ENCODE results near the gene PTK7.

The PTK7 gene

GRCh38 chr6:43061861-43062260 lies 14.3 kb upstream of the PTK7 start:
- Histone ChIP-seq H3K36me3 (peaks cover 27% of the 10 kb centered on the region), H3K4me3 (ENCODE audit: low read depth in 1 of 2, low read length in 1 of 2) (no peak overlapping the region), H3K27me3 (no peaks in the 10 kb centered on the region), H3K27ac (no peak overlapping the region), H3K9me3 (no peaks in the 10 kb centered on the region), H3K4me1 (ENCODE audit: control insufficient read depth in 1 of 2, insufficient read depth in 1 of 2, low read depth in 1 of 2, low read length in 1 of 2) (peaks cover 17 to 19% of the 10 kb centered on the region in 2 experiments)
- no peak for TF ChIP-seq CTCF (IDR thresholded peaks at IDR 0.05)

- no peak for TF ChIP-seq CTCF (IDR thresholded peaks at IDR 0.05)
- H3K4me3 ChIP-seq (ENCODE audit: low read depth in 1 of 2, low read length in 1 of 2) = no peak overlapping the region
Measured at GRCh38 chr6:43062818-43063217, 13.3 kb upstream of the PTK7 start.

GRCh38 chr6:43070028-43070632 lies 6.0 kb upstream of the PTK7 start:
- TF ChIP-seq CTCF (IDR thresholded peaks at IDR 0.05) = no peak
- H3K27ac ChIP-seq = no peak overlapping the region
- H3K27me3 ChIP-seq = peaks cover 5% of the 10 kb centered on the region
- H3K9me3 ChIP-seq = no peaks in the 10 kb centered on the region
- no peaks in the 10 kb centered on the region for H3K4me1 ChIP-seq (ENCODE audit: control insufficient read depth in 1 of 2, insufficient read depth in 1 of 2, low read depth in 1 of 2, low read length in 1 of 2)
- H3K4me3 ChIP-seq (ENCODE audit: low read depth in 1 of 2, low read length in 1 of 2) = no peak overlapping the region
- H3K36me3 ChIP-seq = peaks cover 36% of the 10 kb centered on the region

More at GRCh38 chr6:43062818-43063217, 13.3 kb upstream of the PTK7 start:
- no peaks in the 10 kb centered on the region for H3K9me3 ChIP-seq
- peaks cover 27% of the 10 kb centered on the region for H3K36me3 ChIP-seq
- H3K27ac ChIP-seq = no peak overlapping the region
- H3K27me3 ChIP-seq = no peaks in the 10 kb centered on the region
- H3K4me1 ChIP-seq (ENCODE audit: control insufficient read depth in 1 of 2, insufficient read depth in 1 of 2, low read depth in 1 of 2, low read length in 1 of 2) = peaks cover 17 to 19% of the 10 kb centered on the region in 2 experiments

- Histone ChIP-seq H3K4me1 (ENCODE audit: control insufficient read depth in 1 of 2, insufficient read depth in 1 of 2, low read depth in 1 of 2, low read length in 1 of 2) (peaks cover 10 to 12% of the 10 kb centered on the region in 2 experiments), H3K27me3 (peaks cover 40% of the 10 kb centered on the region), H3K9me3 (no peaks in the 10 kb centered on the region), H3K36me3 (peaks cover 24% of the 10 kb centered on the region), H3K4me3 (ENCODE audit: low read depth in 1 of 2, low read length in 1 of 2) (no peak overlapping the region), H3K27ac (no peak overlapping the region)
- TF ChIP-seq CTCF (IDR thresholded peaks at IDR 0.05) = no peak
Measured at GRCh38 chr6:43074847-43075669, 1.1 kb upstream of the PTK7 start.

- peaks cover 19% of the 10 kb centered on the region for H3K36me3 ChIP-seq
- peaks cover 40% of the 10 kb centered on the region for H3K27me3 ChIP-seq
- H3K9me3 ChIP-seq = no peaks in the 10 kb centered on the region
- no peak overlapping the region for H3K27ac ChIP-seq
- peak overlapping the region in 1 of 2 experiments; percentile 50 for H3K4me3 ChIP-seq (ENCODE audit: low read depth in 1 of 2, low read length in 1 of 2)
- peaks cover 10 to 12% of the 10 kb centered on the region in 2 experiments for H3K4me1 ChIP-seq (ENCODE audit: control insufficient read depth in 1 of 2, insufficient read depth in 1 of 2, low read depth in 1 of 2, low read length in 1 of 2)
- no peak for TF ChIP-seq CTCF (IDR thresholded peaks at IDR 0.05)
Measured at GRCh38 chr6:43076464-43077332, 584 bp downstream of the PTK7 start.

Data from neutrophil (primary cell).